ENCODE measurements around the gene PARS2.
A peak's percentile ranks its signal among the peaks of the same experiment; 100 is the strongest.
"Not testable (repeated sequence)": the region's sequence is repeated elsewhere in the genome, so short reads cannot be mapped to it uniquely, and the experiment has no call there.

PARS2 gene

DNA sequence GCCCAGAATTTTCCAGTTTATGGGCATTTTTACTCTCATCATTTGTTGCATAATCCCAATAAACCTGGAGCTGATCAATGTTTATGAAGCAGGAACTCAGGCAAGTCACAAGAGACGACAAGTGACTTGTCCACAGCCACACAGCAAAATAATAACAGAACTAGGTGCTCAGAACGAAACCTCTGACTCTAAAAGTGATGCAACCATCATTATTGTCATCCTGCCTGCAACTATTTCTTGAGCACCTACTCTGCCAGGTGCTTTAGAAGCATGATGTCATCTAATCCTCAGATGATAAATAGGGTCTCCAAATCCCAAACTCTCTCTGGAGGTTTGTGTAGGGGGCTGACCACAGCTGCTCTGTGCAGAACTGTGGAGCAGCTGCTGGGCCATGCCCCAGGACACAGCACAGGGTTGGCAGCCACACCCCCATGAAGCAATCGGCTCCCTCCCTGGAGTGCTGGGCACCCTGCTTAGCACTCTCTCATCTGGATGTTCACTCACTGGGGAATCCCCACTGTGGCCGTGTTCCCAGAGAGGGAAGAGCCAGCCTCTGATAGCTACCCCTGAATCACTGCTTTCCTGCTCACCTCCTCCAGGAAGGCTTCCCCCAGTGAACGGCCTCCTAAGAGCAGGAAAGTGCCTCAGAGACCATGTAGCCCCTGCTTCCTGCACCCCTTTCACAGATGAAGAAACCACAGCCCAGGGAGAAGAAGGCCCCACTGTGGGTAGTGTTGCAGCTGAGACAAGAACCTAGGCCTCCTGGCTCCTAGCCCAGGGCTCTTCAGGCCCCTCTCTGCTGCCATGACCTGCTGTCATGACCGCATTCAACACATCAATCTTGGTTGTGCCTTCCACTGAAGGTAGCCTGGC lies 34.7 kb upstream of the PARS2 start:
- peak in 1 of 2 donors; percentile 22 for DNase-seq

DNA sequence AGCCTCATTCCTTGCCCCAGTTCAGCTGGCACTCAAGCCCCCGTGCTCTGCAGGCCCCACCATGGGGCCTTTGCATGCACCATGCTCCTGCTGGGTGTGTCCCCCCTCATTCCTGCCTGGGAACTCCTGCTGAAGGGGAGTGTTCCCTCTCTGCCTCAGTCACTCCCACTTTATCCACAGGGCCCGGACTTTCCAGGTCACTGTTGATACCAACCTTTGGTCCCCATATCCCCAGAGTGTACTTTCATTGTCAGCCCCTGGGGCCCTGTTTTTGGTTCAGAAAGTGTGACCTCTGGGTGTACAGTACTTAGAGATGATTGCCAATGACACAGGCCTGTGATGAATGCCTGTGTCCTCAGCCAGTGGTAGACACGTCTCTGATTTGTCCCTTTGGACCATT lies 33.9 kb upstream of the PARS2 start:
- DNase-seq = no peak

DNA sequence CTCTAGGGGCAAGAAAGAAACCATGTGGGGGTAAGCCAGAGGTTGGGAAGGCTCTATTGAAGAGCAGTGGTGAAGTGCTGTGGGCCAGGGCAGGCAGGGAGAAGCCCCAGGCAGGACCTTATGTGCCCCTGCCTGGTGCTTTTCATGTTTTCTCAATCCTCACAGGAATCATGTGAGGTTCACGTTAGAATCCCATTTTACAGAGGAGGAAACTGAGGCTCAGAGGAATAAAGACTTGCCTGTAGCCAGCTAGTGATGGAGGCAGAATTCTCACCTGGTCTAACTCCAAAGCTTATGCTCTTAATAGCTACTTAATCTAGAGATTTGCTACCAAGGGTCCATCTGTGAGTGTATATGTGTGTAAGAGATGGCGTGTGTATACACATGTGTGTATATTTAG lies 32.6 kb upstream of the PARS2 start:
- no peak for DNase-seq

GRCh38 chr1:54795841-54796468 lies 31.6 kb upstream of the PARS2 start:
- no peak for DNase-seq

DNA sequence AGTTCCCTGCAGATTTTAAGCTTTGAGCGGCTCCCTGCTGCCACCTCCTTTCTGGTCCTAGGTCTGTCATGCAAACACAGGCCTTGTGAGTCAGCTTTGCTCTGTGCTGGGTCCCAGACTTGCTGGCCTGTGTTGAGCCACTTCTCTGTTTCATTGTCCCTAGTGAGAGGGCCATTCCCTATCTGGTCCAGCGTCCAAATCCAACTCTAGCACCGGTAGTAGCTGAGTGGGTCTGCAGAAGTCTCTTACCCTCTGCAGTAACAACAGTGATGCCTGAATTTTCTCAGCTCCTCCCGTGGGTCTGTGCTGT lies 31.0 kb upstream of the PARS2 start:
- DNase-seq = no peak

DNA sequence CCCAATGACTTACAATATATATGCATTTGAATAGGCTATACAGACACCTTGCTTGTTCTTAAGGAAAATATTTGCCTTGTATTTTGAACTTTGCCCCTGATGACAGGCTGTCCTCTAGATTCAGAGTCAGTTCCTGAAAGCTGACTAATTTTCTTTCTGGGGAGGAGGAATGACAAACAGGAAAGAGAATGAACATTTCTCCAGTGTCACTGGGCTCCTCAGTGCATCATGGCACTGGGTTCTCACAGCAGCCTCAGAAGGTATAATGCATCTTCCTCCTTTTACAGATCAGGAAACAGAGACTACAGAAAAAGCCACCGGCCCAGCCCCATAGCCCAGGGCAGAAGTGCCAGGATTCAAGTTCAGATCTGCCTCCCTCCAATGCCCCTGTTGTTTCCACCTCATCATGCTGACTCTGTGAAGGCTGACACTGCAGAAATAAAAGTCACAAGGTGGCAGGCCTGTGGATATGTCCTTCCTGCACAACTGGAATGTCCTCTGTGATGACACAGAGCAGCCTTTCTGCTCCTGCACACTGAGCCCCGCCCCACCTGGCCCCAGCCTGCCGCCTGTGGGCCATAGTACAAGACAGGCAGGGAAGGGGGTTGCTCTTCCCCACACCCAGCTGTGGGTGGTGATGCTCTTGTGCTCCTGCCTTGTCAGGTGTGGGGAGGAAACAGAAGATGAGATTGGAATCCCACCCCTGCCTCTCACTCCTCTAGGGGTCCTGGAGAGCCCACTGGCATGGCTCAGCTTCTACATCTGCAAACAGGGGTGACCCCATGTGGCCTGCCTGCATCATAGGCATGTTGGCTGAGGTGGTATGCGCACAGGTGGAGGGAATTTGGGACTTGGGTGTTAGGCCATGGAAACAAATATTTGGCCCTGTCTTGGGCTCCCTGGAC lies 30.4 kb upstream of the PARS2 start:
- DNase-seq = no peak

DNA sequence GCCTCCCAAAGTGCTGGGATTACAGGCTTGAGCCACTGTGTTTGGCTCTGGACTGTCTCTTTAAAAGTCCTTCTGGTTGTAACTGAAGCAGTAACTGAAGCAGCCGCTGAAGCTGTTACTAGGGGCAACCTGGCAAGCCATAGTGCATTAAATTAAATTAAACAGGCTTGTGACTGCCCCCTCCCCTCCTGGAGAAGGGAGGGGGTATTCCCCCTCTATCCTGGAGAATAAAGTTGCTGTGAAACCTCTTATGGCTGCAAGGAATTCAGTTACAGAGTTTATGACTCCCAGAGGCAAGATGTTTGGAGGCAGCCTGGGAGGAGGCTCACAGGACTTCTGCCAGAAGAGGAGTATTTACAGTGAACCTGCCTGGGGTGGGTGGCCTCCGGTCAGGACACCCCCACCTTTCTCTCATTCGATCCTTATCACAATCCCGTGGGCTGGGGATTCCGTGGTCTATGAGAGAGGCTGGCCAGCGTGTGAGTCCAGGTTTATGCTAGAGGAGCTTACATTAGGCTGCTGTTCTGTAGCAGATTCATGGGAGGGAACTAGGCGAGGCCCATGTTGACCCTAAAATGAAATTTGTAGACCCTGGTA lies 28.5 kb upstream of the PARS2 start:
- no peak for DNase-seq

- peak; percentile 66 to 70 for DNase-seq
Observed at GRCh38 chr1:54791880-54792522, 27.7 kb upstream of the PARS2 start.

- DNase-seq = no peak
Observed at GRCh38 chr1:54788459-54788858, 24.1 kb upstream of the PARS2 start.

GRCh38 chr1:54787604-54788003 lies 23.3 kb upstream of the PARS2 start:
- no peak for DNase-seq

- DNase-seq = no peak
Observed at GRCh38 chr1:54786778-54787177, 22.5 kb upstream of the PARS2 start.

DNA sequence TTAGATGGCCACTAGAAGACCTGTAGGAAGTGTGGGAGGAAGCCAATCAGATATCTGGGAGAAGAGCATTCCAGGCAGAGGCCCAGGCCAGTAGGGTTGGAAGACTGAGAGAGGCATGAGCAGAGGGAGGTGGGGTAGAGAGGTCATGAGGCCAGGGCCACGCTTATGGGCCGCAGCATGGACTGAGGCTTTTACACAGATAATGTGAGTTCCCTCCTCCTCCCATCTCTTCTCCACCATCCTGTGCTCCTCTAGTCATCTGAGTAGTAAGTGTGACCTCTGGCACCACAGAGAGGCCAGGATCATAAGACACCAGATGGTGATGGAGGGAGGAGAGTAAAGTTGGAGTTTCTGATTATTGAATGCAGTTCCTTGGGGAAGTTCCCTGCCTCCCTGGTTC lies 19.7 kb upstream of the PARS2 start:
- no peak for DNase-seq

DNA sequence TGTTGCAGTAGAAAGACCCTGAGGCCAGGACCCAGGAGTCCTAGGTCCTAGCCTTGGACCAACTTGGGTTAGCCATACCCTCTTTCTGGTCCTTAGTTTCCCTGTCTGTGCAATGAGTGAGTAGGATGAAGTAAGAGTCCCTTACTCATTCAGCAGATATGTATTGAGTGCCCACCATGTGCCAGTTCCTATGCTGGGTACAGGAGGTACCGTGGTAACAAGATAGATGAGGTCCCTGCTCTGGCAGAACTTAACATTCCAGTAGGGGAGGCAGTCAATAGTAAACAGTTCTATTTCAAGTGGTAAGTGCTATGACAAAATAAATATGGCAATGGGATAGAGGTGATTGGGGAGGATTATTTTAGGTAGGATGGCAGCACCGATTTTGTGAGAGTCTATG lies 18.3 kb upstream of the PARS2 start:
- no peak for DNase-seq

DNA sequence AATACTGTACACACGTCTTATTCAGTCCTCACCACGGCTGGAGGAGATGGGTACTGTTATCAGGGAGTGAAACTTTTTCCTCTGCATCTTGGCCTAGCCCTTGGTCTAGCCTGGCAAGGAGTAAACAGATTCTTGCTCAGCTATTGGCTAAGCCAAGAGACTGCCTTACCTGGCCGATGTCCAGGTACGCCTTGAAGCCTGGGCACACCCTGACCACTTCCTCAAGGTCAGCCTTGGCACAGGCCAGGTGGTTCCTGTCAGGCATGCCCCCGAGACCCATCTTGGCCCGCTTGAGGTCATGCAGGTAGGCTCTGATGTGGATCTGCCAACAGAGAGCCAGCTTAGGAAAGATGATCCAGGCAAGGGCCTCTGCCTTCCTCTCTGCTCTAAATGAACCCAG lies 17.8 kb upstream of the PARS2 start:
- DNase-seq = no peak

DNA sequence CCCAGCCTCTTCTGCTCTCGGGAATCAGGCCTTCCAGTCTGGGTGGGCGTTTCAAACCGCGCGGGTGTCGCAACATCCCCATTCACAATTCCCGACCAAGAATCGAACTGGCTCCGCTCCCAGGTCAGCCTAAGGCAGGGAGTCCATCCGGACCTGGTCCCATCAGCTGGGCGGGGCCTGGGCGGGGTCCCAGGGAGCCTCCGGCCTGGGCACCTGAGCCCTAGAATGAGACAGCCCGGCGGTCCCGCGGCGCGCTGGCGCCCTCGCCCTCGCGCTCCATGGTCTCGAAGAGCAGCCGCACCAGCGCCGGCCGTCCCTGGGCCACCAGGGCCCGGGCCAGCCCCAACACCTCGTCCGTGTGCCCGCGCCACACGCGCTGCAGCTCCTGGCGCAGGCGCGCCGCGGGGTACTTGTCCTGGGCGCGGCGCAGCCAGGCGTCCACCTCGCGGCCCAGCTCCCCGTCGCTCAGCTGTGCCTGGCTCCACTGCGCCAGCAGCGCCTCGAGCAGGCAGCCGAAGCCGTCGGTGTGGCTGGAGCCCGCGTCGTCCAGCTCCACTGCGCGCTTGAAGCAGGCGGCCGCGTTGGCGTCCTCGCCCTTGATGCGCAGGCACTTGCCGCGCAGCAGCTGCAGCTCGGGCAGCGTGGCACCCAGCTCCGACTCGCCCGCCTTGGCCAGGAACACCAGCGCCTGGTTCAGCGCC lies 16.9 kb upstream of the PARS2 start:
- DNase-seq = no peak

GRCh38 chr1:54777431-54777830 lies 13.1 kb upstream of the PARS2 start:
- no peak for DNase-seq

DNA sequence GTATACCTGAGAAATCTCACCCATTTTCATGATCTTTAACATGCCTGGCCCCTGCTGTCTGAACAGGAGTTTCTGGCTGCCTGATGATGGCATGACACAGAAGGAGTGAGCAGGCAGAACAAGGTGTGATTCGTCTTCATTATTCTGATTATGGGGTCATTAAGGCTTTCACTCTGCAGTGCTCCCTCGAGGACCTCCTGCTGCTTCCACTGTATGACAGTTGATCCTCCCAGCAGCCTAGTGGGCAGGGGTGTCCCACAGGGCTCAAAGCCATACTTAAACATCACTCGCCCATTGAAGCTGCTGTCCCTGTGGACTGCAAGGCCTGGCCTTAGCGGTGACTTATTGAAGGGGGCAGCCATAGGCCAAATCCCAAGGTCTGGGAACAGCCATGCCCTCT lies 12.7 kb upstream of the PARS2 start:
- DNase-seq = no peak

DNA sequence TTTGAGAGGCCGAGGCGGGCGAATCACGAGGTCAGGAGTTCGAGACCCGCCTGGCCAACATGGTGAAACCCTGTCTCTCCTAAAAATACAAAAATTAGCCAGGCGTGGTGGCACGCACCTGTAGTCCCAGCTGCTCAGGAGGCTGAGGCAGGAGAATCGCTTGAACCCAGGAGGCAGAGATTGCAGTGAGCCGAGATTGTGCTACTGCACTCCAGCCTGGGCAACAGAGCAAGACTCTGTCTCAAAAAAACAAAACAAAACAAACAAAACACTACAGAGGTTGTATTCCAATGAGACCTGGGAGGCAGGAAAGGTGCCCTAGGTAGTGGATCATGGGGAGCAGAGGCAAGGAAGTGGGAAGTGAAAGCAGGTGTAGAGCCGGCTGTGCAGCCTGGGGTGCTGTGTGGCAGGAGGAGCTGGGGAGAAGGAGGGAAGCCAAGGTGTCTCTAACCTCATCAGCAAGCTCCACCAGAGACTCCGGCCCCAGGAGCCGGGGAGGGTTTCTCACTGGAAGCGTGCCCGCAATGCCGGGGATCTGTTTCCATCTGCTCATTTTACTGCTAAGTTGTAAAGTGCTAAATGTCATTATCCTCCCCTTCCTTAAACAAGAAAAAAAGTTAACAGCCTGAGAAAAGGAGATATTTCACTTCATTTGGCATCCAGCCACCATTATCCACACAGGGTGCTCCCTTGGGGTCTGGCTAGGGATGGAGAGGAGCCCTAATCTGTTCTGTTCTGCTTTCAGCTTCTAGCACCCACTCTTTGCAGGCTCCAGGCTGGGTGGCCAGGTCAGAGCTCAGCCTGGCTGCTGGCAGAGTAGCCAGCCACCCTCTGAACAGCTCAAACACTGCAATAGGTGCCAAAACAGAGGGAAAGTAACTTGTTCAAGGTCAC lies 11.8 kb upstream of the PARS2 start:
- not testable (repeated sequence) for DNase-seq

- DNase-seq = no peak
Observed at GRCh38 chr1:54774820-54775498, 10.6 kb upstream of the PARS2 start.

GRCh38 chr1:54772951-54773350 lies 8.6 kb upstream of the PARS2 start:
- DNase-seq = no peak

Measured in stimulated activated CD4-positive, alpha-beta T cell treated with anti-CD3 and anti-CD28 coated beads, Interleukin-2, amount 100 ng/mL, for 48 hours (primary cell).